Muscle layer of duodenum (tissue), 2 donors: ENCODE measurements around the gene YWHAH.

ENCODE experiments used
- H3K27ac ChIP-seq: one replicate; pipeline ENCODE4 v1.7.0; 2013; ENCODE audit warnings: mild to moderate bottlenecking, low read length
- H3K27me3 ChIP-seq: one replicate; pipeline ENCODE4 v1.7.0; 2013; ENCODE audit warnings: low read depth, mild to moderate bottlenecking, control low read depth, low read length
- H3K36me3 ChIP-seq, 2 donors: one replicate each; pipeline ENCODE4 v1.7.0; 2013; ENCODE audit warnings: low read length in 2 of 2, control low read depth in 1 of 2, mild to moderate bottlenecking in 1 of 2; ENCODE audit not compliant: insufficient read depth in 2 of 2, control insufficient read depth in 1 of 2
- H3K4me1 ChIP-seq, 2 donors: one replicate each; pipeline ENCODE4 v1.7.0; 2013; ENCODE audit warnings: low read length in 2 of 2, mild to moderate bottlenecking in 2 of 2, control low read depth in 1 of 2, moderate library complexity in 1 of 2; ENCODE audit not compliant: insufficient read depth in 2 of 2, control insufficient read depth in 1 of 2
- H3K4me3 ChIP-seq, 2 donors: one replicate each; pipeline ENCODE4 v1.7.0; 2013; ENCODE audit warnings: low read length in 2 of 2, low read depth in 1 of 2, mild to moderate bottlenecking in 1 of 2
- H3K9me3 ChIP-seq, 2 donors: one replicate each; pipeline ENCODE4 v1.7.0; 2013; ENCODE audit warnings: low read length in 2 of 2, control low read depth in 1 of 2, mild to moderate bottlenecking in 1 of 2; ENCODE audit not compliant: control insufficient read depth in 1 of 2
- donor health status: healthy.

The YWHAH gene

DNA sequence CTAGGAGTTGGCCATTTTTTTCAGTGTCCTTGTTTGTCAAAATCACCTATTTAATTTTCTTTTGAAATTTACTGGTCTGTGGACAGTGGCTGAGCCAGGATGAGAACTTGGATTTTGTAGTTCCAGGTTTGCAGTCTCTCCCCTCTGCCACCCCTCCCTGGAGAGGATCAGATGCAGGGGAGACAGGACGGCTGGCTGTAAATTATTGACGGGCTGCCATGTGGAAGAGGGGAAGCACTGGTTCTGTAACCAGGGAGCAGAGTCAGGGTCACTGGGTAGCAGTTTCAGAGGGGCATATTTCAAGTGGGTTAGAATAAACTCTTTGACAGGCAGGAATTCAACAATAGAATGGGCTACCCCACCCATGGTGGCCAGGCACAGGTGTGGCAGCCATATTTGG is 20.6 kb upstream of the YWHAH start:
- no peak overlapping the region for H3K4me3 ChIP-seq
- H3K27me3 ChIP-seq = no peaks in the 10 kb centered on the region
- H3K36me3 ChIP-seq = no peaks in the 10 kb centered on the region
- no peaks in the 10 kb centered on the region for H3K4me1 ChIP-seq
- no peaks in the 10 kb centered on the region for H3K9me3 ChIP-seq
- no peak overlapping the region for H3K27ac ChIP-seq

DNA sequence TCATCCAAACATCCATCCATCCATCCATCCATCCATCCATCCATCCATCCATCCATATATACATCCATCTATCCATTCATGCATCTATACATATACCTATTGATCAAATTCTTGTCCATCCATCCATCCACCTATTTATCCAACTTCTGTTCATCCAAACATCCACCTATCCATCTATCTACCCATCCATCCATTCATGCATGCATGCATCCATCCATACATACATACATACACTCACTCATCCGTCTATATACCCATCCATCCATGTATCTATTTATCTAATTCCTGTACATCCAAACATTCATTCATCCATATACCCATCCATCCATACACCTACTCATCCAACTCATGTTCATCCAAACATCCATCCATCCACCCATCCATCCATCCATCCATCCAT is 19.3 kb upstream of the YWHAH start:
- H3K27me3 ChIP-seq = no peaks in the 10 kb centered on the region
- no peaks in the 10 kb centered on the region for H3K4me1 ChIP-seq
- no peak overlapping the region for H3K4me3 ChIP-seq
- no peaks in the 10 kb centered on the region for H3K9me3 ChIP-seq
- no peak overlapping the region for H3K27ac ChIP-seq
- H3K36me3 ChIP-seq = no peaks in the 10 kb centered on the region

DNA sequence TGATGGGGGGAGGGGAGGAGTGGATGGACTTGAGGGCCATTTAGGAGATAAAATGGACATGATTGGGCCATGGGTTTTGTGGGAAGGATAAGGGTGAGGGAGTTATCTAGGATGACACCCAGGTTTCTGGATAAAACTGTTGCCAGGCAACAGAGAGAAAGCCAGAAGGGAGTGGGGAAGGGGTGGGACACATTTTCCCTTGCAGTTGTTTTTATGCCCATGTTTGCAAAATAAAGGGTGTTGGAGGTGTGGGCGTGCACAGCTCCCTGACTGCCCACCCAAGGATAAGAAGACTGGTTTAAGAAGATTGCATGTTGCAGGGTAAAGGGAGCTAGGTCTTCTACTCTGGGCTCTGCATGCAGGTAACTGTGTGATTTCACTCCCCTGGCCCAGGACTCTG is 18.3 kb upstream of the YWHAH start:
- Histone ChIP-seq H3K9me3 (no peaks in the 10 kb centered on the region), H3K27ac (no peak overlapping the region)

DNA sequence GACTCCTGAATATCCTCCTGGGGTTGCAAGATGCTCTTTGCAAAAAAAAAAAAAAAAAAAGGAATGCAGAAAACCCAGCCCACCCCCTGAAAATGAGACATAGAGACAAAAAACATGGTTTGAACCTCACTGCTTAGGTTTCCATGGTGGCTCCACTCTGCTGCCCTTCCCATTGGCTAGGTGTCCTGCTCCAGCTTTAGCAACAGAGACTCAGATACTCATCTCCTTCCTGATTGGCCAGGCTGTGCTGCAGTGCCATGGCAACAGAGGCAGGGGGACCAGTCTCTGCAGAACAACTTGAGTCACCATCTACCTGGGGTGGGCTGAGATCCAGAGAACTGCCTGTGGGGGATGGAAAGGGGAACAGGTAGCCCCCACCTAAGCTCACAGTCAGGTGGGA is 17.4 kb upstream of the YWHAH start:
- Histone ChIP-seq H3K36me3 (no peaks in the 10 kb centered on the region), H3K27me3 (no peaks in the 10 kb centered on the region), H3K4me1 (no peaks in the 10 kb centered on the region), H3K9me3 (no peaks in the 10 kb centered on the region), H3K4me3 (no peak overlapping the region), H3K27ac (no peak overlapping the region)

More for the DNA sequence above, 18.3 kb upstream of the YWHAH start:
- Histone ChIP-seq H3K27me3 (no peaks in the 10 kb centered on the region), H3K4me3 (no peak overlapping the region), H3K4me1 (no peaks in the 10 kb centered on the region), H3K36me3 (no peaks in the 10 kb centered on the region)

DNA sequence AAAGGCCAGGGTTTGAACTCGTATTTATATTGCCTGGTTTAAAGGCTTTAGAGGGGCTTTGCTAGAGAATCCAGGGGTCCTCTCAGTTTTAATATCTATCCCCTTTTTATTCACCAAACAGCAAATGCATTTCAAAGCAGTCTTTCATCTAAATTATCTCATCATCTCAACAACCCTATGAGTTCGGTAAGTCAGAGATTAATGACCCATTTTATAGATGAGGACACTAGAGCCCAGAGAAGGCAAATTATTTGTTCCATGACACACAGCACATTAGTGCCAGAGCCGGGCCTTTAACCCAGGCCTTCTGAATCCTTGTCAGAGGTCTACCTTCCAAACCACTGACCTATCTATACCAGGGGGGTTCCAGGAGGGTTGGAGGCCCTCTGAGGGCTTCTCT is 16.8 kb upstream of the YWHAH start:
- H3K4me3 ChIP-seq = no peak overlapping the region
- H3K4me1 ChIP-seq = no peaks in the 10 kb centered on the region
- H3K27me3 ChIP-seq = no peaks in the 10 kb centered on the region
- H3K36me3 ChIP-seq = no peaks in the 10 kb centered on the region
- no peak overlapping the region for H3K27ac ChIP-seq
- H3K9me3 ChIP-seq = no peaks in the 10 kb centered on the region

DNA sequence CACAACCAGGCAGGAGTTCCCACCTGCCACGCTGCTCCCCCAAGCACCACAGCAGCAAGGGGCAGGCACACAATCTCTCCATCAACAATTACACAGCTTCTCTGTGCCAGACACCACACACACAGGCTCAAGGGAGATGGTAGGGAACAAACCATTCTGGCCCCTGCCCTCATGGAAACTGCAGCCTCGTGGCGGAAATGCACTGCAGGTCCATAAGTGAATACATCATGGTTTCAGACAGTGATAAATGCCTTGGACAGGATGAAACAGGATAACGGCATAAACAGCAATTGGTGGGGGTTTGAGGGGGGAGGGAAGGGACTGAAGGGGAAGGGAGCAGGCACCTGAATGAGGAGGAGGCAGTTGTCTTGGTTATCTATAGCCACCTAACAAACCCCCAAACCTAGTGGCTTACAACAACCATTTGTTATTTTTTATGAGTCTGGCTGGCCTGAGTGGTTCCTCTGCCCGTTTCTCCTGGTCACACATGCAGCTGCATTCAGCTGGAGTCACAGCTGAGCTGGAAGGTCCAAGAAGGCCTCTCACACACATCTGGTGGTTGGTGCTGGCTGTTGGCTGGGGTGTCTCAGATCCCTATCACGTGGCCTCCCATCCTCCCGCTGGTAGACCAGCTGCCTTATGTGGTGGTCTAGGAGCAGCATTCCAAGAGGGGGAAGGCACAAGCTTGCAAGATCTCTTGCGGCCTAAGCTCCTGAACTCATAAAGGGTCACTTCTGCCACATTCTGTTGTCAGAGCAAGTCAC is 15.0 kb upstream of the YWHAH start:
- Histone ChIP-seq H3K4me1 (no peaks in the 10 kb centered on the region), H3K9me3 (no peaks in the 10 kb centered on the region), H3K27me3 (no peaks in the 10 kb centered on the region), H3K36me3 (no peaks in the 10 kb centered on the region), H3K4me3 (no peak overlapping the region), H3K27ac (no peak overlapping the region)

DNA sequence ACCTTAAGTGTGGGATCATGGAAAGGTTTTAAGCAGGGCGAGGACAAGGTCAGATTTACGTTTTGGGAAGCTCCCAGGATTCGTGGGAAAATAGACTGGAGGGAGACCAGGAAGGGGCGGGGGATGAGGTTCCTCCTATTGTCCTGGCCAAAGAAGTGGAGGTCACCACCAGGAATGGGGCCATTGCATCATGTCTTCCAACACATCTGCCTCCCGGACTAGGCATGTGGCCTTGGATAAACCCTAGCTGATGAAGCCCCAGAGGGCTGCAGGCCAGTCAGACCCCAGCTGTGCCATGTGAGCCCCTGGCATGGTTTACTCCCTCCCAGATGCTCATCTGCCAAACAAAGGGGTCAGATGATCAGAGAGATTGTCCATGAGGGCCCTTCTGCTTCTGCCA is 11.5 kb upstream of the YWHAH start:
- Histone ChIP-seq H3K27ac (no peak overlapping the region), H3K9me3 (no peaks in the 10 kb centered on the region), H3K27me3 (no peaks in the 10 kb centered on the region)

DNA sequence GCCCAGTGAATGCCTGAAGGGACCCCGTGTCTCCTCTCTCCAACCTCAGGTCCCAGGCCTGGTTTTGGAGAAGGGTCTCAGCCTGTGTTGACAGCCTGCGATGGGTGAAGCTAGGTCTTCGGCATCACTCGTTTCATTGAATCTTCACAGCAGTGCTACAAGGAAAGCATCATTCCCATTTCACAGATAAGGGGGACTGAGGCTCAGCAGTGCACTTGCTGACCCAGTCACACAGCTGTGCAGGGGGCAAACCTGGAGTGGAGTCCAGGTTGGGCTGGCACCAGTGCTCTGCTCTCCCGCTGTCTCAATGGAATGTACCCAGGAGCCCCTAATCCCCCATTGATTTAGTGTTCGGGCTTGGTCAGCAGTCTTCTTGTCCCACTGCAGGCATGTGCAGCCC is 10.9 kb upstream of the YWHAH start:
- Histone ChIP-seq H3K9me3 (no peaks in the 10 kb centered on the region), H3K4me1 (no peaks in the 10 kb centered on the region), H3K4me3 (no peak overlapping the region), H3K36me3 (no peaks in the 10 kb centered on the region), H3K27me3 (no peaks in the 10 kb centered on the region), H3K27ac (no peak overlapping the region)

More for the DNA sequence above, 11.5 kb upstream of the YWHAH start:
- H3K4me1 ChIP-seq = no peaks in the 10 kb centered on the region
- no peaks in the 10 kb centered on the region for H3K36me3 ChIP-seq
- no peak overlapping the region for H3K4me3 ChIP-seq

DNA sequence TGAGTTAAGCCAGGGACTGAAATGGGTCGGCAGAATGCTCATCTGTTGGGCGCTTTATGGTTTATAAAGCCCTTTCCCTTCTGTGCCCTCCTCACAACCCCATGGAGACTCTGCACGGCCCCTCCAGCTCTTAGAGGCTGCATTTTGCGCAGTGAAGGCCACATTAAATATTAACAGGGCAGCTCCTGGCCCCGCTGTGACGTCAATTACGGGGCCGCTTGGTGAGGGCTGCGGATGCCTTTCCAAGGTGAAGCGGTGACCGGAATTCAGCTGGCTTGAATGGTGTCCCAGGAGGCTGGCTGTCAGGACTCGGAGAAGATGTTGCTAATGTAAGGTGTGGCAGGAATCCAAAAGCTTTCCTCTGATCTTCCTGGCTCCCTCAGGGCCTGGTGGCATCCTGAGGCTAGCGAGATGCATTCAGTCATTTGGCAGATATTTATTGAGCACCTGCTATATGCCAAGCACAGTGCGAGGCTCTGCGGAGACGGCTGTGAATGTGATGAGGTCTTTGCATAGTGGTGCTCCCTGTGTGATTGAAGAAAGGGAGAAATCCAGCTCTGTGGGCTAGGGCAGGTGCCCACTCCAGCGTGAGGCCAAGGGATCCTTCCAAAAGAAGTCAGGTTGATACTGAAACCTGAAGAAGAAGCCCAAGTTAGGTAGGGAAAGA is 10.4 kb upstream of the YWHAH start:
- Histone ChIP-seq H3K27ac (no peak overlapping the region), H3K9me3 (no peaks in the 10 kb centered on the region), H3K4me1 (no peaks in the 10 kb centered on the region), H3K4me3 (no peak overlapping the region), H3K36me3 (no peaks in the 10 kb centered on the region), H3K27me3 (no peaks in the 10 kb centered on the region)

DNA sequence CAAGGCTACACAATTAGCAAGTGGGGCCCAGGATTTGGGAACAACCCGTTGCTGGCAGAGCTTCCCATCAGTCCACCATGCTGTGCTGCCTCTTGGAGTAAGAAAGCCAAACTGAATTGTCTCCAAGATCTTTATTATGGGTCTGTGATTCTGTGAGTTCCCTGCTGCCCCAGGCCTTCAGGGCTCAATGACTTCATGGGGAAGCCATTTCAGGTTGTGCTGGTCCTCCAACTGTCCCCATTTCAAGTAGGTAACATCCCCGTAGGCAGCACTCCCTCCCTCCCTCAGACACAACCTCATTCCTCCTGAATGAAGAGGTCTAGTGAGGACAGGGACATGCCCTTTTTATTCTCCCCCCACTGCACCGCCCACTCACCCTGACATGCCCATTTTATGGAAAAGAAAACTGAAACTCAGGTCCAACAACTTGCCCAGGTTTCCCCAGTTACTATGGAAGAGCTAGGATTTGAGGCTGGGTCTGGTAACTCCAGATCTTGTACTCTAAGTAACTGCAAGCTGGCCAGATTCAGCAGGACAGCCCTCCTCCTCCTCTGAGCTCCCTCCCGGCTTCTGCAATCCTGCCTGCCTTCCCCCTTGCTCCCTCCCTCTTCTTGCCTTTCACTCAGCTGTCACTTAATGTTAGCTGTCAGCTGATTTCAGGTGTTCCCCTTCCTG is 8.2 kb upstream of the YWHAH start:
- no peaks in the 10 kb centered on the region for H3K36me3 ChIP-seq
- H3K9me3 ChIP-seq = no peaks in the 10 kb centered on the region
- no peaks in the 10 kb centered on the region for H3K27me3 ChIP-seq
- H3K4me3 ChIP-seq = no peak overlapping the region
- H3K27ac ChIP-seq = no peak overlapping the region
- no peaks in the 10 kb centered on the region for H3K4me1 ChIP-seq

DNA sequence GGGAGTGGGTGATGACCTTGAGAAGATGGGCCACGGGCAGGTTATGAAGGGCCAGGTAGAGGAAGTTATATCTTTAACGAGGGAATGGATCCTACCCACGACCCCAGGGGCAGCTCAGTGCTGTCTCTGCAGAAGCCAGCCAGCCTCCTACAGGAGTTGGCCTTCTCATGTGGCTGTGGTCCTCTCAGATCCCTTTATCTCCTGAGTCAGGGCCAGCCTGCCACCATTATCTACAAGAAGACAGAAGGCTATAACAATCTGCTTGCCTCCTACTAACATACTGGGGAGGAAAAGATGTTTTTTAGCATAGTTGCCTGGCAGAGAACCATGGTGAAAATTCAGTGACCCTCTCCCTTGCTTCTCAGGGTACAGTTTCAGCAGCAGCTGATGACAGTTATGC is 7.0 kb upstream of the YWHAH start:
- no peaks in the 10 kb centered on the region for H3K36me3 ChIP-seq
- no peak overlapping the region for H3K27ac ChIP-seq
- H3K27me3 ChIP-seq = no peaks in the 10 kb centered on the region
- no peak overlapping the region for H3K4me3 ChIP-seq
- H3K4me1 ChIP-seq = no peaks in the 10 kb centered on the region
- H3K9me3 ChIP-seq = no peaks in the 10 kb centered on the region
